ENCODE measurements around the gene ATXN2. TPM values are rescaled to one million over a fixed set of nuclear protein-coding genes. Genes with fewer than 3 reads are reported as not detected.
"Not testable (repeated sequence)": the region's sequence is repeated elsewhere in the genome, so short reads cannot be mapped to it uniquely, and the experiment has no call there.

The ATXN2 gene
- total and polyA plus RNA-seq, 2 of the 4 experiments (the other 2 are of a cell fraction), result 12.4 to 66.5 TPM

GRCh38 chr12:111462210-111462769, 136.8 kb downstream of the ATXN2 start:
- H3K14ac ChIP-seq (replicated peaks; ENCODE audit: low read depth, low read length), result peak overlapping the region; percentile 29; the same call in 1 of the 2 replicates
- H3K18ac ChIP-seq (ENCODE audit: low read depth, low read length), result peak overlapping the region; percentile 65
- dilution Hi-C loops (cut with HindIII; ENCODE audit: low sequenced_read_pairs, unreplicated experiment), result no loop called here
- H3K4ac ChIP-seq (ENCODE audit: low read depth, low read length), result no peak overlapping the region; the same call in 1 of the 2 replicates
- peaks cover 10% of the 10 kb centered on the region for H4K20me1 ChIP-seq (ENCODE audit: insufficient read depth, low read length)
- no peak overlapping the region for H2AFZ ChIP-seq (replicated peaks; ENCODE audit: low read length, poor library complexity)
- peak overlapping the region; percentile 59; the same call in 1 of the 2 replicates for H3K4me2 ChIP-seq (ENCODE audit: low read depth, low read length)
- DNase-seq (peak; percentile 87), ATAC-seq (ENCODE audit: low read depth) (peak; percentile 84)
- TF ChIP-seq, protein P1, sequence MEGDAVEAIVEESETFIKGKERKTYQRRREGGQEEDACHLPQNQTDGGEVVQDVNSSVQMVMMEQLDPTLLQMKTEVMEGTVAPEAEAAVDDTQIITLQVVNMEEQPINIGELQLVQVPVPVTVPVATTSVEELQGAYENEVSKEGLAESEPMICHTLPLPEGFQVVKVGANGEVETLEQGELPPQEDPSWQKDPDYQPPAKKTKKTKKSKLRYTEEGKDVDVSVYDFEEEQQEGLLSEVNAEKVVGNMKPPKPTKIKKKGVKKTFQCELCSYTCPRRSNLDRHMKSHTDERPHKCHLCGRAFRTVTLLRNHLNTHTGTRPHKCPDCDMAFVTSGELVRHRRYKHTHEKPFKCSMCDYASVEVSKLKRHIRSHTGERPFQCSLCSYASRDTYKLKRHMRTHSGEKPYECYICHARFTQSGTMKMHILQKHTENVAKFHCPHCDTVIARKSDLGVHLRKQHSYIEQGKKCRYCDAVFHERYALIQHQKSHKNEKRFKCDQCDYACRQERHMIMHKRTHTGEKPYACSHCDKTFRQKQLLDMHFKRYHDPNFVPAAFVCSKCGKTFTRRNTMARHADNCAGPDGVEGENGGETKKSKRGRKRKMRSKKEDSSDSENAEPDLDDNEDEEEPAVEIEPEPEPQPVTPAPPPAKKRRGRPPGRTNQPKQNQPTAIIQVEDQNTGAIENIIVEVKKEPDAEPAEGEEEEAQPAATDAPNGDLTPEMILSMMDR (conservative IDR thresholded peaks at IDR 0.05; ENCODE audit: low read depth, low read length), result no peak
- TF ChIP-seq RAD21 (IDR thresholded peaks at IDR 0.05; ENCODE audit: low read length) (no peak), CHD1 (IDR thresholded peaks at IDR 0.05; ENCODE audit: low read depth, low read length) (no peak), MAFK (IDR thresholded peaks at IDR 0.05; ENCODE audit: low read depth, low read length) (no peak), MXI1 (IDR thresholded peaks at IDR 0.05; ENCODE audit: borderline replicate concordance, low read depth, low read length) (no peak), RFX5 (IDR thresholded peaks at IDR 0.05; ENCODE audit: low read depth, low read length) (no peak)
- ChIA-PET POLR2A (ENCODE audit: unreplicated experiment) (no interaction called here), CTCF (interaction anchor here (0.5 to 2.5 kb wide), 2 partner anchors 11 to 1001 kb away, joined by 3 to 9 read pairs; no protein-coding TSS in a partner anchor)
- H2BK5ac ChIP-seq (ENCODE audit: low read depth, low read length, poor library complexity, severe bottlenecking), result peak overlapping the region; percentile 79
- no peaks in the 10 kb centered on the region for H3K27me3 ChIP-seq (ENCODE audit: control insufficient read depth, insufficient read depth, low read length)
- no peak overlapping the region for H2AK9ac ChIP-seq (replicated peaks; ENCODE audit: low read depth, low read length, poor library complexity)
- H4K8ac ChIP-seq (ENCODE audit: low read depth in 2 of 2, low read length in 2 of 2), result peak overlapping the region in 1 of 2 experiments; percentile 68; a peak in 1 of 4 replicates
- H3K79me1 ChIP-seq (ENCODE audit: low read depth in 1 of 2, low read length in 2 of 2), result peaks cover 24 to 54% of the 10 kb centered on the region in 2 experiments
- peak overlapping the region; percentile 49; the same call in 1 of the 2 replicates for H3K23ac ChIP-seq (ENCODE audit: low read depth, low read length)
- H2AK5ac ChIP-seq (ENCODE audit: low read depth, low read length), result no peak overlapping the region
- H3K56ac ChIP-seq (ENCODE audit: extremely low read depth, insufficient read depth, low read length), result no peak overlapping the region
- peaks cover 12% of the 10 kb centered on the region for H3K9me1 ChIP-seq (ENCODE audit: insufficient read depth, low read length)
- no peak overlapping the region for H3K4me3 ChIP-seq (ENCODE audit: insufficient read depth, low read depth, low read length)
- no peak overlapping the region for H2BK15ac ChIP-seq (ENCODE audit: low read depth, low read length)
- peak overlapping the region; percentile 49; the same call in 1 of the 2 replicates for H4K5ac ChIP-seq (ENCODE audit: low read depth, low read length)
- no peaks in the 10 kb centered on the region for H3K9me3 ChIP-seq (ENCODE audit: control insufficient read depth, insufficient read depth, low read length)
- H3K9ac ChIP-seq (ENCODE audit: low read depth, low read length), result no peak overlapping the region; the same call in 1 of the 2 replicates
- H2BK20ac ChIP-seq (ENCODE audit: low read depth, low read length), result peak overlapping the region; percentile 36; the same call in 1 of the 2 replicates
- H3K36me3 ChIP-seq (ENCODE audit: control insufficient read depth, insufficient read depth, low read length), result peaks cover 12% of the 10 kb centered on the region
- in situ Hi-C loops (cut with MboI; ENCODE audit: low sequenced_read_pairs), result no loop called here
- intact Hi-C loops (cut with micrococcal nuclease), result no loop called here
- no peak overlapping the region for H4K91ac ChIP-seq (ENCODE audit: insufficient read depth, low read depth, low read length)
- no TSS peak for BruUV-seq (replicated peaks)
- peak overlapping the region; percentile 56; the same call in 1 of the 2 replicates for H3K27ac ChIP-seq (ENCODE audit: insufficient read depth, low read length)
- peaks cover 12% of the 10 kb centered on the region for H3K4me1 ChIP-seq (ENCODE audit: control insufficient read depth, insufficient read depth, low read length)
- peak overlapping the region; percentile 20; the same call in 1 of the 2 replicates for H2BK120ac ChIP-seq (ENCODE audit: low read depth, low read length)

DNA sequence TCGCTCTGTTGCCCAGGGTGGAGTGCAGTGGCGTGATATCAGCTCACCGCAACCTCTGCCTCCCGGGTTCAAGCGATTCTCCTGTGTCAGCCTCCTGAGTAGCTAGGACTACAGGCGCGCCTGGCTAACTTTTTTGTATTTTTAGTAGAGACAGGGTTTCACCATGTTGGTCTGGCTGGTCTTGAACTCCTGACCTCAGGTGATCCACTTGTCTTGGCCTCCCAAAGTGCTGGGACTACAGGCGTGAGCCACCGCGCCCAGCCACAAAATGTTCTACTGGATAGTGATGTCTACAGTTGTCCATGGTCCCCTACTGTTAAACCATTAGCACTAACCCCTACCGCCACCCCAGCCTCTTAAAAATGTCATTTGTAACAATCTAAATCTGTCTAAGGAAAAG, 139.0 kb downstream of the ATXN2 start:
- ATAC-seq (ENCODE audit: low read depth); BruUV-seq (replicated peaks); H3K56ac ChIP-seq (ENCODE audit: extremely low read depth, insufficient read depth, low read length); H3K18ac ChIP-seq (ENCODE audit: low read depth, low read length); H2AK9ac ChIP-seq (replicated peaks; ENCODE audit: low read depth, low read length, poor library complexity); H3K9me3 ChIP-seq (ENCODE audit: control insufficient read depth, insufficient read depth, low read length); H4K91ac ChIP-seq (ENCODE audit: insufficient read depth, low read depth, low read length); H2BK120ac ChIP-seq (ENCODE audit: low read depth, low read length); CTCF ChIA-PET; H2BK20ac ChIP-seq (ENCODE audit: low read depth, low read length); POLR2A ChIA-PET (ENCODE audit: unreplicated experiment); H2BK15ac ChIP-seq (ENCODE audit: low read depth, low read length); H2BK5ac ChIP-seq (ENCODE audit: low read depth, low read length, poor library complexity, severe bottlenecking); in situ Hi-C loops (cut with MboI; ENCODE audit: low sequenced_read_pairs); H3K27me3 ChIP-seq (ENCODE audit: control insufficient read depth, insufficient read depth, low read length); H4K8ac ChIP-seq (ENCODE audit: low read depth in 2 of 2, low read length in 2 of 2); H3K14ac ChIP-seq (replicated peaks; ENCODE audit: low read depth, low read length); H2AK5ac ChIP-seq (ENCODE audit: low read depth, low read length); intact Hi-C loops (cut with micrococcal nuclease); dilution Hi-C loops (cut with HindIII; ENCODE audit: low sequenced_read_pairs, unreplicated experiment); H3K27ac ChIP-seq (ENCODE audit: insufficient read depth, low read length); DNase-seq; H3K4me3 ChIP-seq (ENCODE audit: insufficient read depth, low read depth, low read length); H2AFZ ChIP-seq (replicated peaks; ENCODE audit: low read length, poor library complexity); H3K9ac ChIP-seq (ENCODE audit: low read depth, low read length); H3K4me2 ChIP-seq (ENCODE audit: low read depth, low read length); H3K23ac ChIP-seq (ENCODE audit: low read depth, low read length); H4K20me1 ChIP-seq (ENCODE audit: insufficient read depth, low read length); H3K4ac ChIP-seq (ENCODE audit: low read depth, low read length); H4K5ac ChIP-seq (ENCODE audit: low read depth, low read length): not testable (repeated sequence)
- Histone ChIP-seq H3K79me1 (ENCODE audit: low read depth in 1 of 2, low read length in 2 of 2) (peaks cover 24 to 61% of the 10 kb centered on the region in 2 experiments), H3K36me3 (ENCODE audit: control insufficient read depth, insufficient read depth, low read length) (peaks cover 26% of the 10 kb centered on the region), H3K4me1 (ENCODE audit: control insufficient read depth, insufficient read depth, low read length) (peaks cover 17% of the 10 kb centered on the region), H3K9me1 (ENCODE audit: insufficient read depth, low read length) (peaks cover 15% of the 10 kb centered on the region)
- no CpG with 5 or more reads among the region's 11 CpGs for WGBS, 2 experiments (ENCODE audit: extremely low coverage in 2 of 2, insufficient read length in 1 of 2)
